ENCODE data around the gene CHPF2.

Gene CHPF2

DNA sequence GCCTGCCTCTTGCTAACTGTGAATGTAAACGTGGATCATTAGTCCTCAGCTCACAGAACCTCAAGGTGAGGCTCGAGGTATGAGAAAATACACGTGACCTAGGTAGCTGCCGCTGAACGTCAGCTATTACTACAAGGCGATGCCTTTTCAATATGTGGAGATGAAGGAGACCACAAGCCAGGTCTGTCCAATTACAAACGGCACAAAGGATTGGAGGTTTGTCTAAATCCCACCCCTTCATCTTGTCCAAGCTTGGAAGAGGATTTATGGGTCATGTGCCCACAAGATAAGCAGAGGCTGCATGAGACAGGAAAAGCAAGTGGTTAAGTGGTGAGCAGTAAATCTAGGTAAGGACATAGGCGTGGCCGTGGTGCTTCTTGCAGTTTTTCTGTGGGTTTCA is 25.4 kb upstream of the CHPF2 start:
- DNase-seq: peak; percentile 32 to 68

DNA sequence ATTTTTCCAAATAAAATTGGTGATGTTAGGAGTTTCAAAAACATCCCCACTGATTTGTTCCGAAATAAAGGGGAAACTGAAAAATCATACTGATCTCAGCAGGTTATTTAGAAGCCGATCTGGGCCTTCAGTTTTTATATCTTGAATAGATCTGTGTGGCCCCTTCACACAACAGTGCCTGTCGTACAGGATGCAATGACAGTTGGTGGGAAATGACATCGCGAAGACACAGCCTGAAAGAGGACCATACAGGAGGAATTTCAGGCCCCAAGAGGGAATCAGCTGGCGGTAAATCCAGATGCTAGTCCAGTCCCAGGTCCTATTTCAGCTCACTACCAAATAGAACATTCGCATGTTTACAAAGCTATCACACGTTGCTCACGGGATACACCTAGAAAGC is 25.0 kb upstream of the CHPF2 start:
- DNase-seq: no peak

DNA sequence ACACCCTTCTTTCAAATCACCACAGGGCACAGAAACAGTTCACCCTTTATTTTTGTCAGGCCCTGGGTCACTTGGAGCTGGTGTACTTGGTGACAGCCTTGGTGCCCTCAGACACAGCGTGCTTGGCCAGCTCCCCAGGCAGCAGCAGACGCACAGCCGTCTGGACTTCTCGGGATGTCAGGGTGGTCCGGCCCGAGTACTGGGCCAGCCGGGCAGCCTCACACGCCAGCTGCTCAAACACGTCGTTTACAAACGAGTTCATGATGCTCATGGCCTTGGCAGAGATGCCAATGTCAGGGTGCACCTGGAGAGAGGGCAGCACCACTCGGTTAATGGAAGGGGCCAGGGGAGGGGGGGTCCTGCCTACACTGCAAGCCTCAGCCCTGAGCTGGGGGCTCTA is 24.5 kb upstream of the CHPF2 start:
- no peak for DNase-seq

DNA sequence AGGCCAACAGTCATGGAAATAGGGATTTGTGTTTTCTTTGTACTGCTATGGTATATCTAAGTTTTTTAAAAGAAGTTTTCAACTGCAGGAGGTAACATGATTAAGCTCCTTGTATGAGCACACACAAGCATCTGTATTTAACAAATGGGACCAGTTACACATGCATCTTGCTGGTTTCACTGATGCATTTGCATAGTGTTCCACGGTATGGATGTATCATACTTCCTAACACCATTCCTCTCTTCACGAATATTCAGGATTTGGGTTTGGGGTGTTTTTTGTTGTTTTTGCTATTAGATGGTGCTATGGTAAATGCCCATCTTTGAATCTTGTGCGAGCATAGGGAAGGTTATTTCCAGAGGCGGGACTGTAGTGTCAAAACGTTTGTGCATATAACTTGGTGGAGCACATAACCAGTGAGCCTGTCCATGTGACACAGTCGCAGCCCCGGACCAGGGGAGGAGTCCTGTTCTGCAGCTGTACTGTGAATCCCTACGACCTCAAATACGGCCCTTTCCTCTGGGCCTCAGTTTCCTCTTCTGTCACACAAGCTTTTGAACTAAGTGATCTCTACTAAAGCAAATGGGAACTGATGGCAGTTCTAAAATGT is 23.9 kb upstream of the CHPF2 start:
- DNase-seq: no peak

DNA sequence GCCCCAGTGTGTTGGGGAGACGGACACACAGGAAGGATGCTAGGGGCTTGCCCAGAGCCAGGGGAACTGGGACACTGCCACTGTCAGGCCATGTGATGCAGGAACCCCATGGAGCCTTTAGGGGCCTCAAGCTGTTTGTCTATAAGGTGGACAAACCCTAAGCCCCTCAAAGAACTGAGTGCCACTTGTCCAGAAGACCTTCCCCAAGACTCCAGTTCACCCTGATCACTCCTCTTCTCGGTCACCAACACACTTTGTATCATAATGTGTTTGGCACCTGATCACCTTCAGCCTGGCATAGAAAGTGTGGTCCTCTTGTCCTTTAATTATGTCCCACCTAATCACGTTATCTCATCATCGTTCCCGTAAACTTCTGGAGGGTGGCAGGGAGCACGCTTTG is 22.7 kb upstream of the CHPF2 start:
- no peak for DNase-seq

DNA sequence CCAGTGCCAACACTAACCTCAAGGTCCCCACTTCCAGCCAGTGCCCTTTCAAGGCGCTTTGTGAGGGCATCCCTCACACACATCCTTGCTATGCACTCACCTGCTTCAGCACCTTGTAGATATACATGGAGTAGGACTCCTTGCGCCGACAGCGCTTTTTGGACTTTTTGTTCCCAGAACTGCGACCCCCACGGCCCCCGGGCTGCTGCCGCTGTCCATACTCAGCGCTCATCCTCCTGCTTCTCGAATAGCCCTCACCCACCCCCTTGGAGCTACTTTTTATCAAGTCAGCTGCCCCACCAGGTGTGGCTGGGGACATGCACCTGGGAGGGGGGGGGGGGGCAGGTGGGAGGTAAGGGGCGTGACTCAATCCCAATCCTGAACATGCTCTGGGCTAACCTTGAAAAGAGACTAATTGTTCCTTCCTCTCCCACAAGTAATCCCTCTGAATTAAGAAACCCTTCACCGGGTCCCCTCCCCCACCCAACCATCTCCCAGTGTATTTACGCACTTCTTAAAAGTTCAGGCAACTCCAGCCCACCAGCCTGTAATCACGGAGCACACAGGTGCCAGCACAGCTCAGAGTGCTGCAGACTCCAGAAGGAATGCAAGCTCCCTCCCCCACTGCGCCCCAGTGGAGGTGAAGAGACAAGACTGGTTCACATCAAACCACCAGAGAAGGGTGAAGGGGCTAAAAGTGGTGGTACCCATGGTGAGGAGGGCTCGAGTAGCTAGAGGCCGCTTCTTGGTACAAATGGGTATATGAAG is 22.0 kb upstream of the CHPF2 start, which contains the start of gene H2BK1:
Gene H2BK1 (minus strand): TSS at position 402 of the 768 bp plus-strand sequence. CDS start 170 bp downstream, at position 232.
- DNase-seq: no peak

DNA sequence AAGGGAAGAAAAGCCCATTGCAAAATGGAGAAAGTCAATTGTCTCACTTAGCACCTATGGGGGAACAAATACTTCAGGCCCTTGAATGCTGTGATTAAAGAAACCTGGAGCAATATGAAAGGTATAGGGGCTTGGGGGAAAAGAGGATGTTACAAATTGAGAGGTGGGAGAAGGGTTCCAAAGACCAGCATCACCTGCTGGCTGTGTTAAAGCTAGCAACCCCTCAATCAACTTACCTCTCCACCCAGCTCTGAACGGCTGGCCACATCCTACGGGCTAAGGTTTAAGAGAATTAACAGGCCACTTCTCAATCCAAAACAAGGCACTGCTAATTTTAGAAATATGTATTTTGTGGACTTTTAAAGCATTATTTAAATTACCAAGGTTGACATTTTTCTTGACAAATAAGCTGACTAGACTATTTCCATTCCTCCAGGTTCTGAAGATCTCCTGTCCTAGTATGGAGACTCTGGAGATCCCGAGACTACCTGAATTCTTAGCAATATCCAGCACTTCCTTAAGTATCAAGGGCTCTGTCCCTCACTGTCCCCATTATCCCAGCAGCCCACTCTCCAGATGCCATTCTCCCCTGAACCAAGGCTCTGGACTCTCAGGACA is 21.0 kb upstream of the CHPF2 start:
- no peak for DNase-seq

DNA sequence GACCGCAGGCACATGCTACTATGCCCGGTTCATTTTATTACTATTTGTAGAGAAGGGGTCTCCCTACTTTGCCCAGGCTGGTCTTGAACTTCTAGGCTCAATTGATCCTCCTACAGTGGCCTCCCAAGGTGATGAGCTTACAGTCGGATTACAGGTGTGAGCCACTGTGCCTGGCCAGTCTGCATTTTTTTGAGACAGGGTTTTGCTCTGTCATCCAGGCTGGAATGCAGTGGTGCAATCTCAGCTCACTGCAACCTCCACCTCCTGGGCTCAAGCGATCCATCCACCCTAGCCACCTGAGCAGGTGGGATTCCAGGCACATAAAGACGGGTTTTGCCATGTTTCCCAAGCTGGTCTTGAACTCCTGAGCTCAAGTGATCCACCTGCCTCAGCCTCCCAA is 19.7 kb upstream of the CHPF2 start:
- DNase-seq: no peak

DNA sequence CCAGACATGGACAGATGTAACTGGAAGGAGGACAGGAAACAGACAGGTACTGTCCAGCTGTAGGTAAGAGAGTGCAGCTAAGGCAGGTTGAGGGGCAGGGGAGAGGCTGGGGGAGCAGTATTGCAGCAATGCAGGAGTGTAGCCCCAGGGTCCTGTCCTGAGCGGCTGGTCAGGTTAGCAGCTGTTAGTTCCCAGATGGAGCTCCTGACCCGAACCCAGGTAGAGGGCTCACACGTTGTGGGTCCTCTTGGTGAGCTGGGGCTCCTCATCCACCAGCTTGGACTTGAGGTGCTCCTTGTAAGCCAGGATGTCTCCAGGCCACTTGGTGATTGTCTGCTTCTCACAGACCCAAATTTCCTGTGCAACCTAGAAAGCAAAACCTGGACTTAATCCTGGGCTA is 18.5 kb upstream of the CHPF2 start:
- no peak for DNase-seq

DNA sequence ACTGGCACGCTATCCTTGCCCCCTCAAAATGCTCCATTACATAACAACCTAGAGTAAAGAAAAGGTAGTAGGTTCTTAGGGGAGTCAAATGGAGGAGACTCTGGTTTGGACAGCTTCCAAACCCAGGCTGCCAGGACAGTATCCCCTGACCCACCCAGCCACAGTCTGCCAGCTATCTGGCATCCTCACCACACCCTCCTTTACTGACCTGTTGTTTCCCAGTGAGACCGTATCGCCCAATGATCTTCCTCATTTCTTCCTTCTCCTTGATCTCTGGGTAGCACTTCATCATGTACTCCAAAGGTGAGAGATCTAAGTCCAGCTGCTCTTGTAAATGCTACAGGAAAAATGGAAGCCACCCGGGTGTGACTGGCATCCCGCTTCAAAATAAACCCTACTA is 16.9 kb upstream of the CHPF2 start:
- no peak for DNase-seq

DNA sequence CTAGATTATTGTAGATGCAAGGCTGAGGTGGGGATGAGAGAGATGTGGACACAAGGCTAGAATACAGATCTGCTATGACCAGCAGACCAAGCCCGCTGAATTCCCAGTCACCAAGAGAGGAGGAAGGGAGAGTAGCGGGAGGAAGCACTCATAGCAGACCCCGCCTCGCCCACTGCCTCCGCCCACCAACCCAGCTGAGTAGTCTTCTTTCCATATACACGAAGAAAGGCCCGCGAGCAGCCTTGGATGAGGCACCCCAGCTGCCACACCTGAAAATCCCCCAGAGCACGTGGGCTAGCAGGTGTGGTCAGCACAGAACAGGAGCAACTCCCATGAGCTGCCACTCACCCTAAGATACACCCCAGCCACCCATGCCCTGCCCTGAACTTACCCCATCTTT is 14.1 kb upstream of the CHPF2 start:
- DNase-seq: no peak

DNA sequence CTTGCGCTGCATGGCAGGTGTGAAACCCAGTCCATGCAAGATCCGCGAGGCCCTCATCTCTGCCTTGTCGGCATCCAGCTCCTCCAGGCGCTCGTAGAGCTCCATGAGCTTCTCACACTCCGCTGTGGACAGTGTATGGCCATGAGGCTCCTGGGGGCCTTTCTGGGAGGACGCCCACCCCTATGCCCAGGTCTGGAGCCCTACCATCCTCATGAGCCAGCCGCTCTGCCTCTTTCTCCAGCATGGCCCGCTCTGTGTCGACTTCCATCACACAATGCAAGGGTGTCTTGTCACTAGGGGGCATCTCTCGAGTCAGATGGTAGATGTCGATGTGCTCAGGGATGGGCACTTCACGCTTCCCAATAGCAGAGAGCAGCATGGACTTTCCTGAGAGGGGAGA is 8.6 kb upstream of the CHPF2 start:
- no peak for DNase-seq

DNA sequence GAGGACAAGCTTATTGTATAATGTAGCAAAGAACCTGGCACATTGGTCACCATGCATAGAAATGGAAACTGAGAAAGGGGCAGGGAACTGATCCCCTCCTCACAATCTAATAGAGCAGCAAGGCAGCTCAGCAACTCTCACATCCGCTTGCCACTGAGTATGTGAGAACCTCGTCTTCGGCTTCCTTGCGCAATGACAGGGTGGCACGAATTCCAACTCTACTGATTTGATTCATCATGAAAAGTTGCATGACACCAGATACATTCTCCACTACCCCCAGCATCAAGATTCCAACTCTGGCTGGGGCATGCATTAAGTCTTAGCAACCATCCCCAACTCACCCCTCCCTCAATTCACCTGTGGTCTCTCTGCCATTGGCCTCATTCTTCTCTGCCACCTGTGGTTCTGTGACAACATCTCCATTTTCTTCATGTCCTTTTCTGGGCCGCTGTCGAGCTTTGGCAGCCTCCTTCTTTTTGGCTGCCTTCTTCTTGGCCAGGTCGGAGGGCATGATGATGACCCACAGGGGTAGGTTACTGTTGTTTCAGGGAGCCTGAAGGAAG is 6.3 kb upstream of the CHPF2 start:
- no peak for DNase-seq

DNA sequence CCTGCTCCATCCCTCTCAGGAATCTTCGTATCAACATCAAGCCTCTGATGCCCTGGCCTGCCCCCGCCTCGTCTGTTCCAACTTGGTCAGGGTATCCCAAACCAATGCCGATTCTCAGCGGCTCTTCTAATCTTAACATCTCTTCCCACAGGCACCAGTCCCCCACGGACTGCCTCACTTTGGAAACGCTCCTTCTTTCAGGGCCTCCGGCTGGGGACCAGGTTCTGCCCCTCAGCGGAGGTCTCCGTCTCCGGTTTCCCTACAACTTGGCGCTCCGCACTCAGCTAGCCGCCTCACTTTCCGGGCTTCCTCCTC is 5.8 kb upstream of the CHPF2 start:
- DNase-seq: no peak

DNA sequence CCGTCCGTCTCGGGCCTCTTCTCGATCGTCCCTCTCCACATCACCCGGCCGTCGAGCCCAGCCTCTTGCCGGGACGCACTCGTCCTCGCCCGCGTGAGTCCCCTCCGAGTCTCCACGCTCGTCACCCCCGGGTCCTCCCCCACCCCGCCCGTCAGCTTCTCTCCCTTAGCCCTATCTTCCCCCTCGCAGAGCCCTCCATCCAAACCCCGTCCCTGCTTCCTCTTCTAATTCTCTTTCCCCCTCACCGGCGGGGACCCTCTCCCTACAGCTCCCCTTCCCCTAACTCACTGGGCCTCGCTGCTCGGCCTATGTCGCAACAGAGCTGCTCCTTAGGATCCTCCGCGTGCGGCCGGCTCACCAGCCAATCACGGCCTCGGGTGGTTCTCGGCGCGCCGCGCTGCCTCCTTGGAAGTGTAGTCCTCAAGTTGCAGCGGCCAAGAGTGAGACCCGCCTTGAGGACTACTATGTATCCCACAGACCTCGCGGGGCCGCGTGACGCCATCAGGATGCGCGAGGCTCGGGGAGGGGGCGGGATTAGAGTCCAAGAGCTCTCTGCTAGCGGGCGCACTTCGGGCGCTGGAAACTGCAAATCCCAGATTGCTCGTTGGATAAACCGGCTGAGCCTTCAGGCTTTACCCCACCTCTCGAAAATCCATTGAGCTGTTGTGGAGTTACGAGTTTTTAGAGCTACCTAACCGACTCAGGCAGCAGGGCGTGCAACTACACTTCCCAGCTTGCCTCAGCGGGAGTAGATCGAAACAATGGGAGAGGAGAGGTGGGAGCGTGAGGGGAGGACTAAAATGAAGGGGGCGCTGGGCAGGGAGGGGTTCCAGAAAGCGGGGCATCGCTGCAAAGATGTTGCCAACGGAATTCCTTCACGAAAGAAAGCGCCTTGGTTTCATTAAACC is 5.2 kb upstream of the CHPF2 start, which contains the start of gene ABCF2:
Gene ABCF2 (minus strand): TSS at position 331 of the 908 bp plus-strand sequence. CDS start 747 bp downstream, outside the sequence.
- peak; percentile 98 to 99 for DNase-seq

DNA sequence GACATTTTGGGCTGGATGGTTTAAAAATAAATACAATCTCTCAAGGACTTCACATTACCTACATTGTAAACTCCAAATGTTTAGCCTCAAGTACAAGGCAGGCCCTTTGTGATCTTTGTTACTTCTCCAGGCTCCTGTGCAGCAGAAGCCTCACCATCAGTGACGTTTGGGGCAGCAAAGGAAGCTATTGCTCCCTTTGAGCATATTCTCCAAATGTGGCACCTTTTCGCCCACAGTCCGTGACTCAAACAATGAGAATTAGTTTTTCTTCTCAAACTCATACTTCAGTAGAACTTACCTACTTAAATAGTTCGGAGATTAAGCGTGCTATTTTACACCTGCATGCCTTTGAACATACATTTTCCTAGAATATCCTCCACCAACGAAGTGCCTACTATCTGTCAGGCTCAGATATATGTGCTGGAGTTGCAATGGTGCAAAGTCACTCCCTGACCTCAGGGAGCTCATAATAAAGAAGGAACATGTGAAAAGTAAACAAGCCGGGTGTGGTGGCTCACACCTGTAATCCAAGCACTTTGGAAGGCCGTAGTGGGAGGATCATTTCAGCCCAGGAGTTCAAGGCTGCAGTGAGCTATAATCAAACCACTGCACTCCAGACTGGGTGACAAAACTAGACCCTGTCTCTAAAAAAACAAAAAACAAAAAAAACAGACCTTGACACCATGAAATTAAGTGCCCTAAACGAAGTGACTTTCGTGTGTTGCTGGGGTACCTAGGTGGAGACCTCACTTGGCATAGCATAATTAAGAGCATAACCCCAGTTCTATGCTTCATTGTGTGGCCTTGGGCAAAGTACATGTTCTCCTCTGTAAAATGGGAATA is 4.0 kb upstream of the CHPF2 start:
- no peak for DNase-seq

DNA sequence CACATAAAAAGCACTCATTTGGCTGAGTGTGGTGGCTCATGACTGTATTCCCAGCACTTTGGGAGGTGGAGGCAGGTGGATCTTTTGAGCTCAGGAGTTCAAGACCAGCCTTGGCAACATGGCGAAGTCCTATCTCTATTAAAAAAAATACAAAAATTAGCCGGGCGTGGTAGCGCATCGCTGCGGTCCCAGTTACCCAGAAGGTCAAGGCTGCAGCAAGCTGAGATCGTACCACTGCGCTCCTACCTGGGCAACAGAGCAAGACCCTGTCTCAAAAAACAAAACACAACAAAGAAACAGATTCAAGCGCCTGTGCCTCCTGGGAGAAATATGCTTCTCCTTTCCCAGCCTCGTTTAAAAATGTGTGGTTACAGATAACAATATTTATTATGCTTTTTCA is 3.0 kb upstream of the CHPF2 start:
- no peak for DNase-seq

DNA sequence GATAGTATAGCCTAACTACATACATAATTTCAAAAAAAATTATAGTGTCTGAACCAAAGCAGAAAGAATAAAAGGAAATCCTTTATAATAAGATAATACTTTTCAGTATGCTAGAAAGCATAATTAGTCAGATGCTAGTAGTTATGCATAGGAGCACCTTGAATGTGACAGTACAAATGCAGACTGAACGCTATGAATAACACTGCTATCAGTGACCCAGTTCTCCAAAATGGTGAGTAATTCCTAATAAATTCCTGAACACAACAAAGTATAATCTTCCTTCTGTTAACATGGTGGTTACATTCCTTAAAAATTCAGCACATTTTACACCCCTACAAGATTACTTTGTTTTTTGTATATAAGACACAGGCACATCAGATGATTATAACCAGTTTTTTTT is 1.2 kb upstream of the CHPF2 start:
- DNase-seq: no peak

DNA sequence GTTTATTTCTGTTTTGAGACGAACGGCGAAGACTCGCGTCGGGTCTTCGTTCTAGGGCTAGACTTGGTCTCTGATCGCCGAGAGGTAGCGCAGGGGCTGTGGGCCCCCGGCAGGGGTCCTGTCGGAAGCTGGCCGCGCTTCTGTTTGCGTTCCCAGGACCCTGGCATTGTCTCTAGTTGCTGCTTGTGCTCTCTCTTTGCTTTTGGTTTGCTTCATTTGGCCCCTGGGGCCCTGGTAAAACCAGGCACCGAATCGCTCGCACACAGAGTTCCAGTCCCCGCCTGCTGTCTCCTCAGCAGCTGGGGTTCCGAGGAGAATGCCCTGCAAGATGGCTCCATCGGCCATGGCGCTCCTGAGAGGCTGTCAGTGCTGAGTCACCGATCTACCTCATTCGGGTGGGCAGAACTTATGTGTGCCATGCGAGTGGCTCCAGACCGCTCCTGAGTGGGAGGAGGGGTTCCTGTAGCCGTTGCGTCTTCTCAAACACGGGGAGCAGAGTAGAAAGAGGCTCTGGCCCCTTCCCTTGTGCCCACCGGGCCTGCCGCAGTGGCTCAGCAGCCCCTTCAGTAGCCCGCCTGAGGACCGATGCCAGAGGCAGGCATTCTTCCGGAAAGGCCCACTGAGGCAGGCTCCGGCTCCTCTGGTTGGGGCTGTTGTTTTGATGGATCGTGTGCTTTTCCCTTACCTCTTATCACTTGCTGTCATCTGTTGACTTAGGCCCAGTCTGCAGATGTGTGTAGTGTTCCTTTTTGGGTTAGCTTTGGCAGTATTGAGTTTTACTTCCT is 826 bp downstream of the CHPF2 start:
- no peak for DNase-seq

DNA sequence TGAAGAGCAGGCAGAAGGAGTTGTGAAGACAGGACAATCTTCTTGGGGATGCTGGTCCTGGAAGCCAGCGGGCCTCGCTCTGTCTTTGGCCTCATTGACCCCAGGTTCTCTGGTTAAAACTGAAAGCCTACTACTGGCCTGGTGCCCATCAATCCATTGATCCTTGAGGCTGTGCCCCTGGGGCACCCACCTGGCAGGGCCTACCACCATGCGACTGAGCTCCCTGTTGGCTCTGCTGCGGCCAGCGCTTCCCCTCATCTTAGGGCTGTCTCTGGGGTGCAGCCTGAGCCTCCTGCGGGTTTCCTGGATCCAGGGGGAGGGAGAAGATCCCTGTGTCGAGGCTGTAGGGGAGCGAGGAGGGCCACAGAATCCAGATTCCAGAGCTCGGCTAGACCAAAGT is 1.5 kb downstream of the CHPF2 start:
- DNase-seq: no peak
